GM12872 (cell line): ENCODE data around the gene BUD23.

Experiments
- TF ChIP-seq, protein P1 (sequence below): IDR thresholded peaks from 3 replicates; pipeline ENCODE4 v1.5.1; 2011; ENCODE audit warnings: low read depth, mild to moderate bottlenecking, low read length, moderate library complexity; ENCODE audit not compliant: insufficient read depth

BUD23 gene

DNA sequence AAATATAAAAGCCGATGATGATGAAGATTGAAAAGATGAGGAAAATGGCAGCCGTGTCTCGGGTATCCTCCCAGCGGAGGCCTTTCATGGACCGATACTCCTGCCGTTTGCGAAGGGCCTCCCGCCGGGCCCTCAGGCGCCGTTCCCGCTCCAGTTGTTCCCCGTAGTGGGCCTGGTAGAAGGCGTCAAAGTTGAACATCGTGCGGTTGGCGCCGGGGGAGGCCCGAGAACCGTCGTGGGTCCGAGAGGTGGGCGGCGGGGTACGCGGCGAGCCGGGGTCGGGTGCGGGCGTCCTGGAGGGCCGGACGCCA lies 697 bp upstream of the BUD23 start:
- TF ChIP-seq, protein P1, sequence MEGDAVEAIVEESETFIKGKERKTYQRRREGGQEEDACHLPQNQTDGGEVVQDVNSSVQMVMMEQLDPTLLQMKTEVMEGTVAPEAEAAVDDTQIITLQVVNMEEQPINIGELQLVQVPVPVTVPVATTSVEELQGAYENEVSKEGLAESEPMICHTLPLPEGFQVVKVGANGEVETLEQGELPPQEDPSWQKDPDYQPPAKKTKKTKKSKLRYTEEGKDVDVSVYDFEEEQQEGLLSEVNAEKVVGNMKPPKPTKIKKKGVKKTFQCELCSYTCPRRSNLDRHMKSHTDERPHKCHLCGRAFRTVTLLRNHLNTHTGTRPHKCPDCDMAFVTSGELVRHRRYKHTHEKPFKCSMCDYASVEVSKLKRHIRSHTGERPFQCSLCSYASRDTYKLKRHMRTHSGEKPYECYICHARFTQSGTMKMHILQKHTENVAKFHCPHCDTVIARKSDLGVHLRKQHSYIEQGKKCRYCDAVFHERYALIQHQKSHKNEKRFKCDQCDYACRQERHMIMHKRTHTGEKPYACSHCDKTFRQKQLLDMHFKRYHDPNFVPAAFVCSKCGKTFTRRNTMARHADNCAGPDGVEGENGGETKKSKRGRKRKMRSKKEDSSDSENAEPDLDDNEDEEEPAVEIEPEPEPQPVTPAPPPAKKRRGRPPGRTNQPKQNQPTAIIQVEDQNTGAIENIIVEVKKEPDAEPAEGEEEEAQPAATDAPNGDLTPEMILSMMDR: no peak

- TF ChIP-seq, protein P1: no peak
Measured at GRCh38 chr7:73683788-73684693, 644 bp downstream of the BUD23 start.

DNA sequence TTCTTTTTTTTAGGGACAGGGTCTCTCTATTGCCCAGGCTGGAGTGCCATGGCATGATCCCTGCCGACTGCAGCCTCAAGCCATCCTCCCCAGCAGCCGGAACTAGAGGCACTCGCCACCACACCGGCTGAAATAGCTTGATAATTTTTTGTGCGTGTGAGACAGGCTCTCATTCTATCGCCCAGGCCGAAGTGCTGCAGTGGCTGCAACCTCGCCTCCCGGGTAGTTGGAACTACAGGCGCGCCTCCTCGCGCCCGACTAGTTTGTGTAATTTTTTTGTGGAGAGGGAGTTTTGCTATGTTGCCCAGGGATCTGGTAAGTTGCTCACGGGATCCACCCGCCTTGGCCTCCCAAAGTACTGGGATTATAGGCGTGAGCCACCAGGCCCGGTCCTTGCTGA lies 1.9 kb downstream of the BUD23 start:
- TF ChIP-seq, protein P1: no peak

DNA sequence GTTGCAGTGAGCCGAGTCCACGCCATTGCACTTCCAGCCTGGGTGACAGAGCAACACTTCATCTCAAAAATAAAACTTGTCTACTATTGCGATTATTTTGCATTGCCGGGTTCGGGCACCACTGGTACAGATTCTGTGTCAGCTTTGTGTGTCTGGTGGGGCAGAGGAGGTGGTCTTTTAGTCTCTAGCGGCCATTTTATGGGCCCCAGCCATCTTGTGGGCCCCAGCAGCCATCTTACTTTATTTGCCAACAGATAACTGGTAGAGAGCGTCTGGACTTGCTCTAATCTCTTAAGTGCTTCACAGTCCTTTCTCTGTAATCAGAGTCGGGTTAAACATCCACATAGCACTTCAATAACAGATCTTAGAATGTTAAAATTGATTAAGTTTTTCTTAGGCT lies 4.9 kb downstream of the BUD23 start:
- TF ChIP-seq, protein P1: no peak

DNA sequence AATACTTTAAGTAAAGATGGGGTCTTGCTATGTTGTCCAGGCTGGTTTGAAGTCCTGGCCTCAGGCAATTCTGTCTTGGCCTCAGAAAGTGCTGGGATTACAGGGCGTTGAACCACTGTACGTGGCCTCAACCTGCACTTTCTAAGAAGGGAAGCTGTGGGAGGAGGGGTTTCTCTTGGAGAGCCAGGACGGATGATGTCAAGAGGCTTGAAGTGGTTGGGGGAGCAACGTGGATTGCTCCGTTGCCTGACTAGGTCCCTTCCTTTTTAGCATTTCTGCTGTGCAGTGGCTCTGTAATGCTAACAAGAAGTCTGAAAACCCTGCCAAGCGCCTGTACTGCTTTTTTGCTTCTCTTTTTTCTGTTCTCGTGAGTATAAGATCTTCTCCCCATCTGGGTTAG lies 7.2 kb downstream of the BUD23 start:
- TF ChIP-seq, protein P1: no peak

- TF ChIP-seq, protein P1: no peak
Measured at GRCh38 chr7:73696372-73696771, 13.0 kb downstream of the BUD23 start.

GRCh38 chr7:73698410-73698809 lies 15.0 kb downstream of the BUD23 start:
- TF ChIP-seq, protein P1: no peak
